Stimulated activated CD8-positive, alpha-beta memory T cell treated with anti-CD3 and anti-CD28 coated beads, Interleukin-15, amount 100 ng/mL, for 24 hours (primary cell): Measurements from ENCODE around the gene WLS.

Experiments
- DNase-seq: peaks from one replicate; pipeline ENCODE4 v3.0.0-alpha.2; 2020; ENCODE audit warnings: low read depth

The WLS gene

DNA sequence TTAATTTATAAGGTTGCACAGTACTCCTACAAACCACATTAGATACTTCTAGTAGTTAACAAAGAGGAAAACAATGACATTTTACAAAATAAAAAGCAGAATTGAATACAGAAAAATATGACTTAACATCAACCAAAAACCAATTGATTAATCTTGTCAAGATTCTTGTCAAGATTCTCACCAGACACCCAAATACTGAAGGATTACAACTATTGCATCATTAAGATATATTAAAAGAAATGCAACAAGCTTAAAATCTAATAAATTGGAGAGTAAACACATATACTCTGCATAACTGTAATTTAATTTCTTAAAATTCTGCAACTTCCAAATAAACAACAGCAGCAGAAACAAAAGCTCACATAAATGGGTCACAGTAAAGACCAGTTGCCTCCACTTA is 4.7 kb downstream of the WLS start:
- DNase-seq, result no peak

DNA sequence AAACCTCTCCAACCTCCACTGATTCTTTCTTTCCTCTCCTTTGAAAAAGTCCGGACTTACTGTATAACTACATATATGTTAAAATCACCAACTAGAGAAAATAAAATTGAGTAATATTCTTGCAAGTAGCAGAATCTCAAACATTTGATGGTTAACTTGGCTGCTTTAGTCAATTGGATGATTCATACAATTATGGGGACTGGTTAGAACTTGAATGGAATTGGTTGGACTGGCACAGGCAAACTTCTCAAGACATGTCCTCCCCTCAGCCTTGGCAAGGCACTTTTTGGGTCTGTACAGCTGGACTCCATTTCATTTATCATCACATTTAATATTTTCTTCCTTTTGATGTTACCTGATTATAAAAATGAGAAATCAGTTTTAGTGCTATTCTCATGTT is 6.5 kb downstream of the WLS start:
- no peak for DNase-seq

- no peak for DNase-seq
Observed at GRCh38 chr1:68223687-68224086, 8.6 kb downstream of the WLS start.

- no peak for DNase-seq
Observed at GRCh38 chr1:68221980-68222373, 10.3 kb downstream of the WLS start.

GRCh38 chr1:68221001-68221979 is 11.0 kb downstream of the WLS start:
- no peak for DNase-seq

DNA sequence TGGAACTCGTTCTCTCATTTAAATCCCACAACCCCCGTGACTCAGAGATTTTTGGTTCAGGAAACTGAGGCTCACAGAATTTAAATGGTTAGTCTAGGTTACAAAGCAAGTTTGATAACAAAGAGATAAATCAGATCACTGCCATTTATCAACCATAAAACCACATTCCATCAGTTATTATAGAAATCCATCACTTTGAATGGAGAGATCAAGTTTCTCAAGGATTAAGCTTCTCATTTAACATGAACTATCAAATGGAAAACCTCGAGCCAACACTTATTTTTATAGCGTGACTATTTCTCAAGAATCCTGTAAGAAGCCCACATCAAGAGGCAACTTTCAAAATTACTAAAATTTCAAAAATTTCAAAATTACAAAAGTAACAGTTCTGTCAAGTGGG is 11.9 kb downstream of the WLS start:
- no peak for DNase-seq

GRCh38 chr1:68218490-68218889 is 13.8 kb downstream of the WLS start:
- no peak for DNase-seq

DNA sequence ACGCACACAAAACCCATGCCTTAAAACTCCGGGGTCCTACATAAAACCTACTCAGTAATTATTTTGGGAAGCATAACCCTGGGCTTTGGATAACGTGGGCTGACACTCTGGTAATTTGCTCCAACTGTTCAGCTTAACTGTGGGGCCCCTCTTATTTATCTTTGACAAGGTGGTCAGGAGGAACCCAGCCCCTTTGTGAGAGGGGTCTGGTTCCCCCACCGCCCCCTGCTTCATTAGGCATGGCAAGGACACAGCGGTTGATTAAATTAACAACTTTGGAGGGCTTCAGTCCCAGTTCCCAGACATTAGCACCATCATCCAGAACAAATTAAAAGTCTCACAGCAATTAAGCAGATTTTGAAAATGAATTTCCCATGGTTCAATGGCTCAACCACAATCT is 14.7 kb downstream of the WLS start:
- DNase-seq, result no peak

- DNase-seq, result no peak
Observed at GRCh38 chr1:68217060-68217554, 15.2 kb downstream of the WLS start.

- no peak for DNase-seq
Observed at GRCh38 chr1:68216089-68216772, 16.1 kb downstream of the WLS start.

- DNase-seq, result no peak
Observed at GRCh38 chr1:68213843-68214242, 18.5 kb downstream of the WLS start.

DNA sequence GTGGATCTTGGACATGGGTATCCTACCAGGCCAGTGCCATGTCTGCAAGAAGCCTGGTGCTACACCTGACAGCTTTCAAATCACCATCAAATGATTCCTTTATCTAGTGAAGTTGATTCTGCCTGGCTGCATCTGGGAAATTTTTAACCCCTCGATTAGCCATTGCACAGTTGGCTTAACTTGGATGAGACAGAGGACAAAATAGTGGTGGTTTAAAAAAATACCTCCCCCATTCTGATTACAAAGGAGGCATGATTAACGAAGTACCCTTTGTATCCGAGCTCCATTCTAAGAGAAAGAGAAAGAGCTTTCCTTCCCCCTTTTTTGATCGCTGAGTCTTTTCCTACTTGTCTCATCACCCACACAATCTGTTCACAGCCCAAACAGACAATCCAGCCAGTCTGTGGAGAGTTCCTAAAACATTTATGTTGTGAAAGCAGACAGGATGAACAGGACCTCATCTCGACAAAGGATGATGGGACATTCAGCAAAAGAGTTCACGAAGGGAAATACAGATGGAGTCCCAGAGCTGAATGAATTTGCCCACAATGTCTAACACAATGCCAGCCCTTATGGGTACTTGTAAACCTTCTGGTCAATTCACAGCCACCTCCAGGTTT is 20.5 kb downstream of the WLS start:
- no peak for DNase-seq

DNA sequence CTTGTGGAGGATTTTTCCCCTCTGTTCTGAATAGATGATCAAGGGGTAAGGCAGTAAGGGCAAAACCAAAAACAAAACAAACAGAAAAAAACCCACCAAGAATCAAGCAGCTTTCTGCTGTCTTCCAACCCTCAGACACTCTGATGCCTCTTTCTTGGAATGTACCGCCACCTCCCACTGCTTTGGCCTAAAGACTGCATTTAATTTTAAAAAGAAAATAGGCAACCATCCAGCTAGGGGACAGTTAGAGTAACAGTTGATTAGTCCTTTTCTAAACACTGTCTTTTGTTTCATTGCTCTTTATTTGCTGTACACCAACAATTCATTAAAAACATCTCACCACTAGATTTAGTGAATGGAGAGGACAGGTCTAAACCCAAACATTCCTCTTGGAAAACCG is 21.5 kb downstream of the WLS start:
- DNase-seq, result no peak

DNA sequence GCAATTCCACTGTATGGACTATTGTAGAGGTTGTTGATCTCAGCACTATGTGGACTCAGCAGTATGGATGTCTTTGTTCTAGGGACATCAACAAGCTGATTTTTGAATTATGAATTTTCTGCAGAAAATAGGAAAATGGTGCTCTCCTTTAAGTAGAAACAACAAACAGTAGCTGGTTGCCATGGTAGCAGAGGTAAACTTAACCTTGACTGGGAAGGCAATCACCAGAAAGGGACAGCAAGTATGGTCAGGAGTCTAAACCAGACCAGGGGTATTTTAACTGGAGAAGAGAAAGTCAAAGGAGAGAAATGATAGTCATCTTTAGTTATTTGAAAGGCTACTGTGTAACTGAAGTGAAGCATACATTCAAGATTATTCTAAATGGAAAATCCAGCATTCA is 22.3 kb downstream of the WLS start:
- DNase-seq, result no peak

DNA sequence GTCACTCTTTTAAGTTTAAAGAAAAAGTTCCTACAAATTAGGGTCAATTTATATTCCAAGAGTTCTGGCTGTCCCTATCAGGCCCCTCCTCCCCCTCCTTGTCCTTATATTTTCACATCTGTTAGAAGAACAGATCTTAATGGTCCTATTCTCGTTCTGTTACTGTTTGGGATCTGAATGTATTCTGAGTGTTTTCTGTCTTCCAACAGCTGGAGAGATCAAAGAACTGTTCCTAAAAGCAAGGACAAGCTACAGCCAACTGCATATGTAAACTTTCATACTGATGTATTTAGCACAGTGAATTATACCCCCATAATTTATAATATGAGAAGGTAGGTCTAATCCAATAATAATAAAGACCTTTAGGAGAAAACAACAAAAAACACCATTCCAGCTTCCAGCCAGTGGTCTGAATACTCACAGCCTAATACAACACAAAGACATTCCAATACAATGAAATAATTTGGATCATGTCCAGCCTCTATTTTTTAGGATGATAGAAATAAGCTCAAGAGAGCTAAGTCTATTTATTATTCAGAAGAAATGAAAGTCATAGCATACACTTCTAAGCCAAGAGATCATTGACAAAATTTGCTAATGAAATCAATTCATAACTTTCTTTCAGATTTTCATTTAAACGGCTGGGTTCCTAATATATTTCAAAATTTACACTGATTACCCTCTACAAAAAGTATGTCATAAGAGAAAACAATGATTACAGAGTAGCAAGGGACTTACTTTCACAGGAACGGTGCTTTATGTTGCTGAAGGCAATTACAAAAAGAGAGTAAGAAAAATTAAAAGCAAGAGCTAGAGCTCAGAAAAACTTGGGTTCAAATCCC is 25.3 kb downstream of the WLS start:
- DNase-seq, result no peak

DNA sequence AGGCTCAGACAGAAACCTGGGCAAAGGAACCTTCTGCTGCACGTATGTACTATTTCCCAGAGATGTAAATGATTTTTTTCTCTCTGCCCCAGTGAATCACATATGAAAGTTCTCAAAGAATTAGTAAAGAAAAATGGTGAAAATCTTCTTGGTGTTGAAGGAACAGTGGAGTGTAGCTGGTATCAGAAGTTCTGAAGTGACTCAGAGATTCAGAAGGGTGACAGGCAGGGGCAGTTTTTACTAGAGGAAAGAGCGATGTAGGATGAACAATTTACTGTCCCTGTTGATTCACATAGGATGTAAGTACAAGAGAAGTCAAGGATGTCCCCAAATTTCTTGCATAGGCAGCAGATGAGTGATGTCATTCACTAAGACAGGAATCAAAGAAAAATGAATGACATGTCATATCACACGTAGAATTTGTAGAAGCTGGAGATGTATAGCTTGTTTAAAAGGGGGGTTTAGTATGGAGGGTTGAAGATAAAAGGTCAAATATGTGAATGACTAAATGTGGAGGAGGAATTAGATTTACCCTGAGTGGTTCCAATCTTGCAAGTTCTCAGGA is 26.4 kb downstream of the WLS start:
- no peak for DNase-seq

DNA sequence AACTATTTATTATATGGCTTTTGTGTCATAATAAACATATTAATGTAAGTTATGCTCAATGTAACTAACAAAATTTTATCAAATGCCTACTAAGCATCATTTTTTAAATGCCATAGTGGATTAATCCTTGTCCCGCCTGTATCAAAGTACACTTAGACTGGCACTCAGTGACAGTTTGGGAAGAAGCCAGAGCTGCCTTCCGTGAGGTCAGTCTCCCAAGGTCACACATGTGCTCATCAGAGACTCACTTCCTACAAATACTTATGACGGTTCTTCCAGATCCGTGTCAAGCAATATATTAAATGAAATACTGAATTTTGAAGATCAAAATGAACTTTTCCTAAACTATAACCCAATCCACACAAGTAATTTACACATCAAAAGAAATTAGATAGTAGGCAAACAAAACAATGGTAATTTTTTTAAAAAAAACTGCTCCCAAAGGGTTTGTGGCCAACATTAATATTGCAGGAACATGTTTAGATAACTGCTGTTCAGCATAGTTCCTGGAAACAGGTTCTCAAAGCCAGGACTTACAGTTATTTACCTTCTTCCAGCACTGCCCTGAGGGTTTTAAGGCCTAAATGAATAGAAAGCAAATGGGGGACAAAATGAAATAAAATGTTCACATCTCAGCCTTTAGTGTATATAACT is 27.2 kb downstream of the WLS start:
- DNase-seq, result no peak

DNA sequence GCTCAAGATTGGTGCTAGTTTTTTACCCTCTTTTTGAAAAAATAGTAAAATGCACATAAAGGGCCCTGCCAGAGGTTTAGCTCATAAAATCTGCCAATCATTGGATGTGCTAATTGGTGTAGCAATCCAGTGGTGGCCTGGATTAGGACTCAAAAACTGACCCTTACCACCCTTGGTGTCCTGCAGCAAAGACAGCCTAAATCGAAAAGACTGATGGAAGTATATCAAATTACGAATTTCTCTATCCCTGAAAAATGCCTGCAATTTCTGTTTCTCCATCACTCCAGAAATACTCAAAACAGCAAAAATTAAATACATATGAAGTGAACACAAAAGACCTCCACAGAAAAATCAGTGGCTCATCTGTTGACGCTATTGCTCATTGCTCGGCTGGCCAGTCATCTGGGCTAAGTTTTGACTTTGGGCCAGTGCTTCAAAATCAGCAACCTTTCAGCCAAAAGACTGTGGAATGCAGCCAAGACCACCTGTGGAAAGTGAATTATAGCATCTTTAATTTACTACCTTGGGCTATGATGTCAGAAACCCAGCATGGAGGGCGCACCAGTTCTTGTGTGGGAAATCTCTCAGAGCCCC is 30.0 kb downstream of the WLS start:
- no peak for DNase-seq

- DNase-seq, result no peak
Observed at GRCh38 chr1:68201546-68202238, 30.6 kb downstream of the WLS start.

DNA sequence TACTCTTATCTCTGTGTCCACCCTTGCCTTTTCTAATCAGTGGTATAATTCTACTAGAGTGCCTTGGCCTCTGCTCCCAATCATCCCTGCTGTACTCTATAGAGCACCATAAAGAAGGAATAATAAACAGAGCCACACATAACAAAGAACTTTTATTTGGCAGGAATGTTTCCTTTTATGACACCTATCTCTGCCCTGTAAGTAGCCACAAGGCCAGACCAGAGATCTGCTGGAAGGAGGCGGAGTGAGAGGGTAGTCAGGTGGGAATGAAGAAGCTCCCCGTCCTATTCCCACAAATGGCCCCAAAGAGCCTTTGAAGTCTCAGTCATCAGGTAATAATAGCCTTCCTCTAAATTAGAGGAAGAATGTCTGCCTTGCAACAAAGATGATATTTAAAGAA is 32.7 kb downstream of the WLS start:
- DNase-seq, result no peak
